Measurements from ENCODE around the gene FHDC1.

FHDC1 gene

GRCh38 chr4:152898606-152899005 lies 37.5 kb upstream of the FHDC1 start:
- H3K36me3 ChIP-seq (ENCODE audit: control insufficient read depth, insufficient read depth, low read length) = no peaks in the 10 kb centered on the region
- no peak for DNase-seq (ENCODE audit: extremely low read depth, insufficient read length)
- no peak for TF ChIP-seq CTCF (IDR thresholded peaks at IDR 0.05; ENCODE audit: insufficient read depth, low read length, poor library complexity, severe bottlenecking)

DNA sequence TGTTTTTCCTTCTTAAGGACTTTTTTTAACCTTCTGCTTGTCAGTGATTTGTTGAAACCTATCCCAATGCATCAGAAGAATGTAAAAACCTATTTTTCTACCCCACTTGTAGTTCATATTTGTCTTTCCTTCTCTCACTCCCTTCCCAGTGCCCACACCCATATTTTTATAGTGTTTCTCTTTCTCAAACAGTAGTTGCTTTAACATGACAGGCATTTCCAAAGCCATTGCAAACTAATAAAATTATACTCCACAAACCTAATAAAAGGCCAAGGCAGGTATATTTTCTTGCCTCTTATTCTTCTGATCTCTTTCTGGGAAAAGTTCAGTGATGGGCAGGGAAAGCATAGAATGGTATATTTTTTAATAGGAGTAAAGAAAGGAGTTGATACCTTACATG lies 35.7 kb upstream of the FHDC1 start:
- Histone ChIP-seq H3K36me3 (ENCODE audit: control insufficient read depth, insufficient read depth, low read length) (no peaks in the 10 kb centered on the region), H3K27me3 (replicated peaks; ENCODE audit: control insufficient read depth, insufficient read depth, low read length) (no peaks in the 10 kb centered on the region), H3K4me3 (replicated peaks; ENCODE audit: low read depth, low read length) (no peak overlapping the region)
- DNase-seq (ENCODE audit: extremely low read depth, insufficient read length) = no peak
- no peak for TF ChIP-seq CTCF (IDR thresholded peaks at IDR 0.05; ENCODE audit: insufficient read depth, low read length, poor library complexity, severe bottlenecking)

More at GRCh38 chr4:152898606-152899005, 37.5 kb upstream of the FHDC1 start:
- Histone ChIP-seq H3K27me3 (replicated peaks; ENCODE audit: control insufficient read depth, insufficient read depth, low read length) (no peaks in the 10 kb centered on the region), H3K4me3 (replicated peaks; ENCODE audit: low read depth, low read length) (no peak overlapping the region)

- Histone ChIP-seq H3K4me3 (replicated peaks; ENCODE audit: low read depth, low read length) (no peak overlapping the region), H3K36me3 (ENCODE audit: control insufficient read depth, insufficient read depth, low read length) (no peaks in the 10 kb centered on the region), H3K27me3 (replicated peaks; ENCODE audit: control insufficient read depth, insufficient read depth, low read length) (no peaks in the 10 kb centered on the region)
- DNase-seq (ENCODE audit: extremely low read depth, insufficient read length) = no peak
- no peak for TF ChIP-seq CTCF (IDR thresholded peaks at IDR 0.05; ENCODE audit: insufficient read depth, low read length, poor library complexity, severe bottlenecking)
Measured at GRCh38 chr4:152901205-152901604, 34.9 kb upstream of the FHDC1 start.

- TF ChIP-seq CTCF (IDR thresholded peaks at IDR 0.05; ENCODE audit: insufficient read depth, low read length, poor library complexity, severe bottlenecking) = no peak
- no peaks in the 10 kb centered on the region for H3K27me3 ChIP-seq (replicated peaks; ENCODE audit: control insufficient read depth, insufficient read depth, low read length)
- H3K4me3 ChIP-seq (replicated peaks; ENCODE audit: low read depth, low read length) = no peak overlapping the region
- no peaks in the 10 kb centered on the region for H3K36me3 ChIP-seq (ENCODE audit: control insufficient read depth, insufficient read depth, low read length)
- no peak for DNase-seq (ENCODE audit: extremely low read depth, insufficient read length)
Measured at GRCh38 chr4:152903658-152904057, 32.5 kb upstream of the FHDC1 start.

DNA sequence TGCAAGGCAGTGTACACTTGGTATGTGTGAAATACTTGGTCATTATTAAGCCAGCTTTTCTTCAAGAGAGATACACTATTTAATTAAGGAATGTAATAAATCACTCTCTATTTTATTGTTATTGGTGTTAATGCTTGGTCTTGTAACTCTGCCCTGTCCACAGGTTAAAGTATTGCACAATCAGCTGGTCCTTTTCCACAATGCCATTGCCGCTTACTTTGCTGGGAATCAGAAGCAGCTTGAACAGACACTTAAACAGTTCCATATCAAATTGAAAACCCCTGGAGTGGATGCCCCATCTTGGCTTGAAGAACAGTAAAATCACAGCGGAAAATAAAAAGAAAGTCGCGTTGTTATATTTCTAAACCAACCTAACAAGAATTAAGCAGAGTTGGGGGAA lies 26.2 kb upstream of the FHDC1 start:
- Histone ChIP-seq H3K27me3 (replicated peaks; ENCODE audit: control insufficient read depth, insufficient read depth, low read length) (no peaks in the 10 kb centered on the region), H3K4me3 (replicated peaks; ENCODE audit: low read depth, low read length) (no peak overlapping the region), H3K36me3 (ENCODE audit: control insufficient read depth, insufficient read depth, low read length) (no peaks in the 10 kb centered on the region)
- no peak for DNase-seq (ENCODE audit: extremely low read depth, insufficient read length)
- no peak for TF ChIP-seq CTCF (IDR thresholded peaks at IDR 0.05; ENCODE audit: insufficient read depth, low read length, poor library complexity, severe bottlenecking)

- H3K36me3 ChIP-seq (ENCODE audit: control insufficient read depth, insufficient read depth, low read length) = no peaks in the 10 kb centered on the region
- no peak for DNase-seq (ENCODE audit: extremely low read depth, insufficient read length)
- no peak overlapping the region for H3K4me3 ChIP-seq (replicated peaks; ENCODE audit: low read depth, low read length)
- TF ChIP-seq CTCF (IDR thresholded peaks at IDR 0.05; ENCODE audit: insufficient read depth, low read length, poor library complexity, severe bottlenecking) = no peak
- H3K27me3 ChIP-seq (replicated peaks; ENCODE audit: control insufficient read depth, insufficient read depth, low read length) = no peaks in the 10 kb centered on the region
Measured at GRCh38 chr4:152910521-152910920, 25.6 kb upstream of the FHDC1 start.

All from GM06990 (cell line).